Measurements from ENCODE around the gene DERA.
A peak's percentile ranks its signal among the peaks of the same experiment; 100 is the strongest.
"Not testable (repeated sequence)": the region's sequence is repeated elsewhere in the genome, so short reads cannot be mapped to it uniquely, and the experiment has no call there.

Gene DERA

GRCh38 chr12:15910468-15910863 is 666 bp upstream of the DERA start:
- DNase-seq (ENCODE audit: low read depth, low spot score) = no peak
- Histone ChIP-seq H3K36me3 (ENCODE audit: insufficient read depth, insufficient read length, low read length) (peaks cover 19% of the 10 kb centered on the region), H3K9ac (ENCODE audit: insufficient read length, low read depth) (peak overlapping the region; percentile 97), H3K4me1 (ENCODE audit: insufficient read depth, insufficient read length) (no peaks in the 10 kb centered on the region), H3K27me3 (ENCODE audit: insufficient read depth, insufficient read length) (no peaks in the 10 kb centered on the region), H3K9me3 (ENCODE audit: insufficient read depth, low read length) (no peaks in the 10 kb centered on the region), H3K4me3 (ENCODE audit: insufficient read length, low read depth) (peak overlapping the region; percentile 87)
- TF ChIP-seq ZNF274 (IDR thresholded peaks at IDR 0.05; ENCODE audit: low read depth, low read length) (no peak), YY1 (IDR thresholded peaks at IDR 0.05; ENCODE audit: insufficient read depth, insufficient read length) (no peak), SUZ12 (IDR thresholded peaks at IDR 0.05; ENCODE audit: extremely low read depth, insufficient read depth, insufficient read length) (no peak)

DNA sequence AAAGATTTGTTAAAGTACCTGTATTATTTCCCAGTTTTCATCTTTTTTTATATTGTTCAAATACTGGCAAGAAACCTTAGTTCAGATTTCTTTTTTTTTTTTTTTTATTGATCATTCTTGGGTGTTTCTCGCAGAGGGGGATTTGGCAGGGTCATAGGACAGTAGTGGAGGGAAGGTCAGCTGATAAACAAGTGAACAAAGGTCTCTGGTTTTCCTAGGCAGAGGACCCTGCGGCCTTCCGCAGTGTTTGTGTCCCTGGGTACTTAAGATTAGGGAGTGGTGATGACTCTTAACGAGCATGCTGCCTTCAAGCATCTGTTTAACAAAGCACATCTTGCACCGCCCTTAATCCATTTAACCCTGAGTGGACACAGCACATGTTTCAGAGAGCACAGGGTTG is 799 bp downstream of the DERA start:
- Histone ChIP-seq H3K4me3 (ENCODE audit: insufficient read length, low read depth) (peak overlapping the region; percentile 87), H3K9ac (ENCODE audit: insufficient read length, low read depth) (peak overlapping the region; percentile 97)
- not testable (repeated sequence) for H3K27me3 ChIP-seq (ENCODE audit: insufficient read depth, insufficient read length); H3K36me3 ChIP-seq (ENCODE audit: insufficient read depth, insufficient read length, low read length); DNase-seq (ENCODE audit: low read depth, low spot score); H3K4me1 ChIP-seq (ENCODE audit: insufficient read depth, insufficient read length); H3K9me3 ChIP-seq (ENCODE audit: insufficient read depth, low read length)

- H3K4me3 ChIP-seq (ENCODE audit: insufficient read length, low read depth); DNase-seq (ENCODE audit: low read depth, low spot score); H3K4me1 ChIP-seq (ENCODE audit: insufficient read depth, insufficient read length); H3K36me3 ChIP-seq (ENCODE audit: insufficient read depth, insufficient read length, low read length); H3K9ac ChIP-seq (ENCODE audit: insufficient read length, low read depth); H3K9me3 ChIP-seq (ENCODE audit: insufficient read depth, low read length); H3K27me3 ChIP-seq (ENCODE audit: insufficient read depth, insufficient read length): not testable (repeated sequence)
These were observed 3.0 kb downstream of the DERA start for GRCh38 chr12:15914131-15914530.

GRCh38 chr12:15918066-15918465 is 6.9 kb downstream of the DERA start:
- no peaks in the 10 kb centered on the region for H3K27me3 ChIP-seq (ENCODE audit: insufficient read depth, insufficient read length)
- peaks cover 3% of the 10 kb centered on the region for H3K4me1 ChIP-seq (ENCODE audit: insufficient read depth, insufficient read length)
- no peak for DNase-seq (ENCODE audit: low read depth, low spot score)
- H3K36me3 ChIP-seq (ENCODE audit: insufficient read depth, insufficient read length, low read length) = peaks cover 8% of the 10 kb centered on the region
- TF ChIP-seq ZNF274 (IDR thresholded peaks at IDR 0.05; ENCODE audit: low read depth, low read length) (no peak), SUZ12 (IDR thresholded peaks at IDR 0.05; ENCODE audit: extremely low read depth, insufficient read depth, insufficient read length) (no peak), YY1 (IDR thresholded peaks at IDR 0.05; ENCODE audit: insufficient read depth, insufficient read length) (no peak)
- no peaks in the 10 kb centered on the region for H3K9me3 ChIP-seq (ENCODE audit: insufficient read depth, low read length)
- H3K4me3 ChIP-seq (ENCODE audit: insufficient read length, low read depth) = no peak overlapping the region
- H3K9ac ChIP-seq (ENCODE audit: insufficient read length, low read depth) = no peak overlapping the region

- H3K9ac ChIP-seq (ENCODE audit: insufficient read length, low read depth) = no peak overlapping the region
- no peaks in the 10 kb centered on the region for H3K9me3 ChIP-seq (ENCODE audit: insufficient read depth, low read length)
- H3K36me3 ChIP-seq (ENCODE audit: insufficient read depth, insufficient read length, low read length) = peaks cover 8% of the 10 kb centered on the region
- TF ChIP-seq ZNF274 (IDR thresholded peaks at IDR 0.05; ENCODE audit: low read depth, low read length) (no peak), YY1 (IDR thresholded peaks at IDR 0.05; ENCODE audit: insufficient read depth, insufficient read length) (no peak), SUZ12 (IDR thresholded peaks at IDR 0.05; ENCODE audit: extremely low read depth, insufficient read depth, insufficient read length) (no peak)
- H3K4me3 ChIP-seq (ENCODE audit: insufficient read length, low read depth) = no peak overlapping the region
- peaks cover 3% of the 10 kb centered on the region for H3K4me1 ChIP-seq (ENCODE audit: insufficient read depth, insufficient read length)
- DNase-seq (ENCODE audit: low read depth, low spot score) = no peak
- H3K27me3 ChIP-seq (ENCODE audit: insufficient read depth, insufficient read length) = no peaks in the 10 kb centered on the region
These were observed 8.3 kb downstream of the DERA start for GRCh38 chr12:15919418-15919817.

DNA sequence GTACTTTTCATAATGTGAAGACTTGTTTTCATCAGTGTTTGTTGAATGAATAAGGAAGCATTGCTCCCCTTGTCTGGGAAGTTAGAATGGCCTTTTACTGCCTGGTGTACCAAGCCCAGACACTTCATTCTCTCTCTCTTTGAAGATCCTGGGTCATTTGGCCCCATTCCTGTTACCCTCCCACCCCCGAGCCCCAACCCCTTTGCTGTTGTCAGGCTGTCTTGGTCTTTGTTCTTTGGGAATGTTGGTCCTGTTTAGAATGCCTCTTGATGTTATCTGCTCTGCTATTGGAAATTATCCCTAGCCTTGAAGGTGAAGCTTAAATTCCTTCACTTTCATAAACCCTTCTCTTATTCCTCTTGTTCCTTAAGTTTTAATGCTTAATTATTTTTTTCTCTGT is 13.8 kb downstream of the DERA start:
- no peak overlapping the region for H3K9ac ChIP-seq (ENCODE audit: insufficient read length, low read depth)
- no peaks in the 10 kb centered on the region for H3K27me3 ChIP-seq (ENCODE audit: insufficient read depth, insufficient read length)
- H3K4me1 ChIP-seq (ENCODE audit: insufficient read depth, insufficient read length) = peaks cover 5% of the 10 kb centered on the region
- H3K36me3 ChIP-seq (ENCODE audit: insufficient read depth, insufficient read length, low read length) = no peaks in the 10 kb centered on the region
- TF ChIP-seq YY1 (IDR thresholded peaks at IDR 0.05; ENCODE audit: insufficient read depth, insufficient read length) (no peak), ZNF274 (IDR thresholded peaks at IDR 0.05; ENCODE audit: low read depth, low read length) (no peak), SUZ12 (IDR thresholded peaks at IDR 0.05; ENCODE audit: extremely low read depth, insufficient read depth, insufficient read length) (no peak)
- DNase-seq (ENCODE audit: low read depth, low spot score) = no peak
- no peak overlapping the region for H3K4me3 ChIP-seq (ENCODE audit: insufficient read length, low read depth)
- no peaks in the 10 kb centered on the region for H3K9me3 ChIP-seq (ENCODE audit: insufficient read depth, low read length)

- no peak overlapping the region for H3K9ac ChIP-seq (ENCODE audit: insufficient read length, low read depth)
- TF ChIP-seq ZNF274 (IDR thresholded peaks at IDR 0.05; ENCODE audit: low read depth, low read length) (no peak), YY1 (IDR thresholded peaks at IDR 0.05; ENCODE audit: insufficient read depth, insufficient read length) (no peak), SUZ12 (IDR thresholded peaks at IDR 0.05; ENCODE audit: extremely low read depth, insufficient read depth, insufficient read length) (no peak)
These were observed 17.2 kb downstream of the DERA start for GRCh38 chr12:15928346-15928745.

GRCh38 chr12:15928870-15929571 is 17.9 kb downstream of the DERA start:
- H3K27me3 ChIP-seq (ENCODE audit: insufficient read depth, insufficient read length) = no peaks in the 10 kb centered on the region
- no peak overlapping the region for H3K9ac ChIP-seq (ENCODE audit: insufficient read length, low read depth)
- H3K36me3 ChIP-seq (ENCODE audit: insufficient read depth, insufficient read length, low read length) = no peaks in the 10 kb centered on the region
- H3K9me3 ChIP-seq (ENCODE audit: insufficient read depth, low read length) = no peaks in the 10 kb centered on the region
- peaks cover 5% of the 10 kb centered on the region for H3K4me1 ChIP-seq (ENCODE audit: insufficient read depth, insufficient read length)
- TF ChIP-seq ZNF274 (IDR thresholded peaks at IDR 0.05; ENCODE audit: low read depth, low read length) = no peak
- TF ChIP-seq SUZ12 (IDR thresholded peaks at IDR 0.05; ENCODE audit: extremely low read depth, insufficient read depth, insufficient read length) = no peak
- no peak for TF ChIP-seq YY1 (IDR thresholded peaks at IDR 0.05; ENCODE audit: insufficient read depth, insufficient read length)
- DNase-seq (ENCODE audit: low read depth, low spot score) = no peak
- H3K4me3 ChIP-seq (ENCODE audit: insufficient read length, low read depth) = no peak overlapping the region

More at GRCh38 chr12:15928346-15928745, 17.2 kb downstream of the DERA start:
- no peak overlapping the region for H3K4me3 ChIP-seq (ENCODE audit: insufficient read length, low read depth)
- no peaks in the 10 kb centered on the region for H3K27me3 ChIP-seq (ENCODE audit: insufficient read depth, insufficient read length)
- no peaks in the 10 kb centered on the region for H3K9me3 ChIP-seq (ENCODE audit: insufficient read depth, low read length)
- H3K36me3 ChIP-seq (ENCODE audit: insufficient read depth, insufficient read length, low read length) = no peaks in the 10 kb centered on the region
- H3K4me1 ChIP-seq (ENCODE audit: insufficient read depth, insufficient read length) = peaks cover 5% of the 10 kb centered on the region
- no peak for DNase-seq (ENCODE audit: low read depth, low spot score)

All from NT2/D1 (cell line).